Activated T-cell treated with anti-CD3 and anti-CD28 coated beads for 1 hour (primary cell): ENCODE measurements around the gene PNPLA7.
A peak's percentile ranks its signal among the peaks of the same experiment; 100 is the strongest.
"Not testable (repeated sequence)": the region's sequence is repeated elsewhere in the genome, so short reads cannot be mapped to it uniquely, and the experiment has no call there.

Source experiments
- DNase-seq: peaks from one replicate; pipeline ENCODE4 v3.0.0-alpha.2; 2020; ENCODE audit warnings: low read depth

Gene PNPLA7

GRCh38 chr9:137460363-137461315 is 89.6 kb downstream of the PNPLA7 start:
- no peak for DNase-seq

DNA sequence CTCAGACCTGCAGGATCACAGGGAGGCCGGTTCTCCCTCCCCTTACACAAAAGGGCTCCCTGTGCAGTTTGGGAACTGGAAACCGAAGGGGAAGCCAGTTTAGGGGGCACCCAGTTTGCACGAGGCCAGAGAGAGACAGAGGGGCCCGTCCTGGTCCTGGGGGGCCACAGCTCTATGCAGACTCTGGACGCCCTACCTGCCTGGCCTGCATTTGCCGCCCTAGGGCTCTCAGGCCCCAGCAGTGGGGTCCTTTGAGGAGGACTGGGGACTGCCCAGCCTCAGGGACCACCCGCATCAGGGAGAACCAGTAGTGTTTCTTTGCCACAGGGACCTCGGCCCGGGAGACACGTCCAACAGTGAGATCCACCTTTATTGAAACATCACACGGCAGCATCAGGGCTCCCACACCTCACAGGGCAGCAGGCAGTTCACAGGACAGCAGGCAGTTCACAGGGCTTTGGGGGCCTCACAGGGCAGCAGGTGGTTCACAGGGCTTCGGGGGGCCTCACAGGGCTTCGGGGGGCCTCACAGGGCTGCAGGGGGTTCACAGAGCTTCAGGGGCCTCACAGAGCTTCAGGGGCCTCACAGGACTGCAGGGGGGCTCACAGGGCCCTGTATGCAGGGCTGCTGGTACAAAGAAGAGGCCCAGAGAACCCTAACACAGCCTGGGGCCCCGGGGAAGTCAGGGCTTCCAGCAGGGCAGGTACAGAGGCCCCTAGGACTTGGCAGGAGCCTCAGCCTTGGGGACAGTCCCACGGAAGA is 90.4 kb downstream of the PNPLA7 start:
- DNase-seq: no peak

DNA sequence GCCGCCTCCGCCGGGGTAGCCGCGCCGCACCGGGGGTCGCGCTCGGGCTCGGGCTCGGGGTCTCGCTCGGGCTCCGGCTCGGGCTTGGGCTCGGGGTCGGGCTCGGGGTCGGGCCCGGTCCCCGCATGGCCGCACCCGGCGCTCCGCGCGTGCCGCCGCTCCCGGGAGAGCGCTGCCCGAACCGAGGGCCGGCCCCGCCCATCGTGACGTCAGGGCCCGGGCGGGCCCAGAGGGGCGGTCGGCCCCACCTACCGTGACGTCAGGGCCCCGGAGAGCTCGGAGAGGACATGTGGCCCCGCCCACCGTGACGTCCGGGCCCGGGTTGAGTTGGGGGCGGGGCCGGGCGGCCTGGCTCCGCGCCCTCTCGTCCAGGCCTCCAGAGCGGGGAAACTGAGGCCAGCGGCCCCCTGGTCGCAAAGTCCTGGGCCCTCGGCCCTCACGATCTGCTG is 91.0 kb downstream of the PNPLA7 start, which contains the start of gene NSMF:
Gene NSMF (minus strand): TSS at position 183 of the 449 bp plus-strand sequence. CDS start 232 bp downstream, outside the sequence.
- DNase-seq: peak; percentile 94

DNA sequence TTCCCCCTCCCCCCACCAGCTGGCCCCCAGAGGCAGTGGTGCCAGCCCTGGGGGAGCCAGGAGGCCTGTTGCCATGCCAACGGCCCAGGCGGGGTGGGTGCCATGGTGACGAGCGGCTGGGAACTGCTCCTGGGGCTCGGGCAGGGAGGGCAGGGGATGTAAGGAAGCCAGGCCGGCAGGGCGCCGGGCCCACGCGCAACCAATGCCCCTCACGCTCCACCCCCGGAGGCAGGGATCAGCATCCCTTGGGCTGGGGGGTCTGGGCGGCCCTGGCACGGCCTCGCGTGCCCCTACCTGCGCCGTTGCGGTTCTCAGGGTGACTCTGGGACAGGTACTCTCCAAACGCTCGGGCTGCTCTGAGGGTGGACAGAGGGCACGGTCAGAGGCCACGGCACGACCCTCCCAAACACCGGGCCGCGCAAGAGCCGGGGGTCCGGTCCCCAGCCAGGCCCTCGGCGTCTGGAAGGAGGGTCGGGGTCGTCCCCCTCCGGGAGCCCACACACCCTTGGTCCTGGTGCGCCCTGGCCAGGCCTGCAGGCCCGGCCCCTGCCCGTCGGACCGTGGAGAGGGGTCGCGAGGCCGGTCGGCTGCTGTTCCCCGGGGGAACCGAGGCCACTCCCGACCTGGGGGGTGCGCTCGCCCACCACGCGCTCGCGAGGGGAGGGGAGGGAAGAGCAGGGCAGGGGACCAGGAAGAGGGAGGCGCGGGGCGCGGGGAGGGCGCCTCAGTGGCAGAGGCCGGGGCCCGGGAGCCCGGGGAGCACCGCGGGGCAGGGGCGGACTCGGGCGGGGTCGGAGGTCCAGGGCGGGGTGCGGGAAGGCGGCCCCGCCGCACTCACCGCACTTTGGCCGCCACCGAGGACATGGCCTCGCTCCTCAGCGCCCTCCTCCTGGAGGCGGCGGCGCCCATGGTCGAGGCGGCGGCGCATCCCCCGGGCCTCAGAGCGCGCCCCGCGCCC is 91.7 kb downstream of the PNPLA7 start:
- DNase-seq: no peak

DNA sequence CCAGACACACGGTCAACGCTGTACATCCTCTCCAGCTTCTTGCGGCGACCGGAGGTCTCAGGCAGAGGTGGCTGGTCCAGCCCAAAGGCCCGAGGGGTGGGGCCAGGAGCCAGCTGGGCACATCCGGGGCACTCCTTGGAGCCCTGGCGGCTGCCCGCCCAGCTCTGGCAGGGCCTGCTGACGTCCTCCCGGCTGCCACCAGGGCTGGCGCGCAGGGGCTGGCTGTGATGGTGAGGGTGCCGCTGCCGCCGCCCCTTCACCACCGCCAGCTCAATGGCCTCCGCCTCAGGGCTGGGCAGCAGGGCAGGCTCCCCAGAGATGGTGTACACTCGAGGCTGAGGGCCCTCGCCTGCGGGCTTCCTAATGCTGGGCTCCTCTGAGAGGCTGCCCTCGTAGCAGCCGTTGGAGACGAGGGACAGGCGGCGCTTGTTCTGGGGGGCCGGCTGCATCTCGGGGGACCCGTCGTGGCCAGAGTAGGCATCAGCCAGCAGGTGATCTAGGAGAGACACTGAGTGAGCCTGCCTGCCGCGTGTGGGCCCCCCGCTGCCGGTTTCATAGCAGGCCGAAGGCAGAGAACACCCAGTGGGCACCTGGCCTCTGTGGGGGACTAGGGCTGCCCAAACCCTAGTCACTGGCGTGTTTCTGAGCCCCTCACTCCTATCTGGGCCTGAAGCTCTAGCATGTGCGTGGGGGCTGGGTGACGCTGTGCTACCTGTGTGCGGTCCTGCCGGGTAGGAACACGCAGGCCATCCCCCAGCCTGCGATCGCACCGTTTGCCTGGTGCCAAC is 92.6 kb downstream of the PNPLA7 start:
- no peak for DNase-seq

DNA sequence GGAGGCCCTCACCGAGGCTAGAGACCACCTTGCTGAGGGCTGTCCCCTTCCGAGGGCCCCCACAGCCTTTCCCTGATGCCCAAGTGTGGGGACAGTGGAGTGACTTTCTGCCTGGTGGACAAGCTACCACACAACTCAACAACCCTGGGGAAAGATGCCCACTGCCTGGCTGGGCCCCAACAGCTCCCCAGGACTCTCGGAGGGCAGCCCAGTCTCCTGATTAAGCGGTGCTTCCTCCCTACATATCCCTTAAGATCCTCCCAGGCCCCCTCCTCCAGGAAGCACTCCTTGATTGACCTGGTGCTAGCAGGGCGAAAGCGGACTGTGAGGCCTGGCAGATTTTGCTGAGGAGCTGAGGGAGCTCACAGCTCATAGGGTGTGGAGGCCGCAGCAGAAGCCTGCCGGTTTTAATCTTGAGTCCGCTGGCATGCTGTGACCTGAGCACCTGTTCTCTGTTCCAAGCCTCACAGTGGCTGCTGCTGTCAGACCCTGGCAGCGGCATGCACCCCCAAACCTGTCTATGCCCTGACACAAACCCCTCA is 93.3 kb downstream of the PNPLA7 start:
- DNase-seq: no peak

DNA sequence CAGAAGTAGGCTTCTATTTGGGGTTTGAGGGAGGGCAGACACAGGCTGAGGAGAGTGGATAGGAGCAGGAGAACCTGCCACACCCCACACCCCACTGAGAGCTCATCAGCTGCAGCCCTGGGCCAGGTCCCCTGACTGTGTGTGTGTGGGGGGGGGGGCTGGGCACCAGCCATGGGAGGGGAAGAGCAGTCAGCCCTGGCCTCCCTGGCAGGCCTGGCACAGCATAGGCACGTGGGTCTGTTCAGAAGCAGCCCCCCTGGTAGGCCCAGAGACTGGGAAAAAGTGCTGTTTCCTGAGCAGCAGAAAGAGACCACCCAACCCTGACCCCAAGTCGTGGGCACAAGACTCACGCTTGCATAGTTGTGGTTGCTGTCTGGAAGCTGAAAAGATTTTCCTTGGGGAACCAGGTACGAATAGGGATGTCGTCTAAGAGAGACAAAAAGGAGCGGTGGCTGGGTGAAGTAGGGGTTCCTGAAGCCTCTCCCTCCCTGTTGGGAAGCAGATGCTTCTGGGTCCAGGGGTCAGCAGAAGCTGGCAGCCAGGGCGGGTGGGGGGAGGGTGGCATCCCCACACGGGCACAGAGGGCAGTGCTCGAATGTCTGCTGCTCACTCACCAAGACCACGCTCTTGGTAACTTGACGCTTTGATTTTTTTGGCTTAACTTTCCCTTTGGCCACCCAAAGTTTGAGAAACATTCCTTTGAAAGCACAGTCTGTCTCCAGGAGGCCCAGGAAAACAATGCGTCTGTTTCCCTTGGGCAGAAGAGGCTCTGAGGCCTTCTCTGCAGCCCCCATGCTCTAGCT is 93.9 kb downstream of the PNPLA7 start:
- DNase-seq: no peak

DNA sequence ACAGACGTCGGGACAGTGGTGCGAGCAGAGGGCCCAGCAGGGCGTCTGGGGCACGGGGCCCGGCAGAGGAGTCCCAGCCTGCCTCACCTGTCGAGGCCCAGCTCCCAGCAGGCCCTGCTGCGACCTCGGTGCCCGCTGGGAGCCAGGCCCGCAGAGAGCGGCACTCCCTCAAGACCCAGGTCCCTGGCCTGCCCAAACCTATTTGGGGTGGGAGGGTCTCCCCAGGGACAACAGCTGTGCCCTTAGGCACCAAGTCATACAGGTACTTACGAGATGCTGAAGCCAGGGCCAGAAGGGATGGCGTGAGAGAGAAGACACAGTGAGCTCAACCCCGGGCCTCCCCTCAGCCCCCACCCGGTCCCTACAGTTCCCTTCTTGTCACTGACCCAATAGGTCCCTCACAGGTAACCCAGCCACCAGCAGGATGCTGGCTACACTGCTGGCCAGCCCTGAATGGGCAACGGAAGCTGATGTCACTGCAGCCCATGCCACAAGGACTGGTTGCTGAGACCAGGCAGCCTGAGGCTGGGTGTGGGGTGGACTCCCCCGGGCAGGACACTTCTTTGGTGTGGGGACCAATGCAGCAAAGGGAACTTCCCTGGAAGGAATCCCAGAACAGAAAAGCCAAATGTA is 94.7 kb downstream of the PNPLA7 start:
- DNase-seq: no peak

DNA sequence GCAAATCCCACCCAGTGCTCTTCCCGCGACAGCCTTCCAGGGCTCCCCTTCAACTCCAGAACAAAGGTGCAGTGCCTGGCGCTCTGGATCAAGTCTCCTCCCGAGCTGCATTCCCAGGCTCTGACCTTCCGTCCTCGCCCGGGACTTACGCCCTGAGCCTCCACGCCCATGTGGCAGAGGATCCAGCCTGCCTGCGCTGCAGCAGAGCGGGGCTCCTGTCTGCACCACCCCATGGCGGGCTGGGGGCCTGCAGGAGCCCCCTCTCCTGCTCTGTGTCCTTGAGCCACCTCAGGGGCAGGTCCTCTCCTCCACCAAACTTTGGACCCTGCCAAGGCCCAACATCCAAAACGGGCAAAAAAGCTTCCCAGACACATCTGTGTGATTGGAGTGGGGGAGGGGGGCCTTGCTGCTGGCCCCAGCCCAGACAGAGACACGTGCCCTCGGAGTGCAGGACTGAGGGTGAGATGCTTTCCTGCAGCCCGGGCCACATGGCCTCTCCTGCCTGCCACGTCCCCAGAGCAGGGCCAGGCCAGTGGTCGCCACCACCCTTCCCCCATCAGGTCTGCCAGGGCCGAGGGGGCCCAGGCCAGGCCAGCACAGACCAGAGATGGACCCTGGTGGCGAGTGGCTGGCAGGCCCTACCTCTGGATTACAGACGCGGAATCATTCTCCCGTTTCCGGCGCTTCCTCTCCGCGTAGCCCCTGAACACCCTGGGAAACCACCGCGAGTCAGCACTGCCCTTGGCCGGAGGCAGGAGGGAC is 95.4 kb downstream of the PNPLA7 start:
- DNase-seq: no peak

DNA sequence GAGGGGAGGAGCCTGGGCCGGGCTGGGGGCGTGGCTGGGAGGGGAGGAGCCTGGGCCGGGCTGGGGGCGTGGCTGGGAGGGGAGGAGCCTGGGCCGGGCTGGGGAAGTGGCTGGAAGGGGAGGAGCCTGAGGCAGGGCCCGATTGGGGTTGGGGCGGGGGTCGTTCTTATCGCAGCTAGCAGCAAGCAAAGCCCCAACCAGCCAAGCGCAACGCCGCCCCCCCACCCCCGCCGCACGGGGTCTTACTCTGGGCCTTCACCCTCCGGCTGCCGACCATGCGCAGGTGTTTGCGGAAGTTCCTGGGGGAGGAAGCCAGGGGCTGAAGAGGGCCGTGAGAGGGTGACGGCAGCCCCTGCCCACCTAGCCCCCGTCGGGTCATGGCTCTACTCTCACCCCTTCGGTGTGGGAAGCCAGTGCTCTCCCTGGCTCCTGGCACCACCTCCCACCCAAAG is 96.0 kb downstream of the PNPLA7 start:
- no peak for DNase-seq

DNA sequence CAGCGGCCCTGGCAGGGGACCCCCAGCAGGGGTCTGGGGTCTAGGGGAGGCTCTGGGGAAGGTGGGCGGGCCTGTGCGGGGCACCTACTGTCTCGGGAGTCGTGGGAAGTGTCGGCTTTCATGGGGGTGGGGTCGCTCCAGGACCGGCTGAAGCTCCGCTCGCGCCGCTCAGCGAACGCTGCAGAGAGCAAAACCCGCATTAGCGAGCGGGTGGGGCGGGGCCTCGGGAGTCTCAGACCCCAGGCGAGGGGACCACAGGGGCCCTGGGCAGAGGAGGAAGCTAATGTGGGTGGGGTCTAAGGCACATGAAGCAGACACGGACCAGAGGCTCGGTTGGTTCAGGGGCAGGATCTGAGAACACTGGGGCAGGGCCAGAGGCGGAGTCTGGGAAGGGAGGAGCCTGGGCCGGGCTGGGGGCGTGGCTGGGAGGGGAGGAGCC is 96.5 kb downstream of the PNPLA7 start:
- DNase-seq: peak; percentile 46

GRCh38 chr9:137452761-137453642 is 97.2 kb downstream of the PNPLA7 start:
- no peak for DNase-seq

- no peak for DNase-seq
Observed at GRCh38 chr9:137452006-137452760, 98.0 kb downstream of the PNPLA7 start.

- DNase-seq: not testable (repeated sequence)
Observed at GRCh38 chr9:137451264-137452005, 98.8 kb downstream of the PNPLA7 start.

GRCh38 chr9:137450539-137451222 is 99.5 kb downstream of the PNPLA7 start:
- not testable (repeated sequence) for DNase-seq
